Stomach smooth muscle (tissue), 2 donors: ENCODE data around the gene RGS9BP.

Source experiments
- H3K27ac ChIP-seq: one replicate; pipeline ENCODE4 v1.7.0; 2013; ENCODE audit warnings: mild to moderate bottlenecking, low read length, inconsistent platforms
- H3K27me3 ChIP-seq, 2 donors: one replicate each; pipeline ENCODE4 v1.7.0; 2013; ENCODE audit warnings: low read length in 2 of 2; ENCODE audit not compliant: insufficient read depth in 2 of 2, control insufficient read depth in 1 of 2
- H3K36me3 ChIP-seq, 2 donors: one replicate each; pipeline ENCODE4 v1.7.0; 2013; ENCODE audit warnings: low read length in 2 of 2; ENCODE audit not compliant: control insufficient read depth in 2 of 2, insufficient read depth in 2 of 2
- H3K4me1 ChIP-seq: one replicate; pipeline ENCODE4 v1.7.0; 2013; ENCODE audit warnings: low read length; ENCODE audit not compliant: control insufficient read depth, insufficient read depth
- H3K4me3 ChIP-seq, 2 donors: one replicate each; pipeline ENCODE4 v1.7.0; 2013; ENCODE audit warnings: low read length in 2 of 2
- H3K9ac ChIP-seq, 2 donors: one replicate each; pipeline ENCODE4 v1.7.0; 2013; ENCODE audit warnings: low read length in 2 of 2, mild to moderate bottlenecking in 1 of 2
- H3K9me3 ChIP-seq, 2 donors: one replicate each; pipeline ENCODE4 v1.7.0; 2013; ENCODE audit warnings: low read length in 2 of 2; ENCODE audit not compliant: control insufficient read depth in 2 of 2
- donor health status: healthy.
- donor health status: Pancreatic carcinoma.

RGS9BP gene, protein sequence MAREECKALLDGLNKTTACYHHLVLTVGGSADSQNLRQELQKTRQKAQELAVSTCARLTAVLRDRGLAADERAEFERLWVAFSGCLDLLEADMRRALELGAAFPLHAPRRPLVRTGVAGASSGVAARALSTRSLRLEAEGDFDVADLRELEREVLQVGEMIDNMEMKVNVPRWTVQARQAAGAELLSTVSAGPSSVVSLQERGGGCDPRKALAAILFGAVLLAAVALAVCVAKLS

DNA sequence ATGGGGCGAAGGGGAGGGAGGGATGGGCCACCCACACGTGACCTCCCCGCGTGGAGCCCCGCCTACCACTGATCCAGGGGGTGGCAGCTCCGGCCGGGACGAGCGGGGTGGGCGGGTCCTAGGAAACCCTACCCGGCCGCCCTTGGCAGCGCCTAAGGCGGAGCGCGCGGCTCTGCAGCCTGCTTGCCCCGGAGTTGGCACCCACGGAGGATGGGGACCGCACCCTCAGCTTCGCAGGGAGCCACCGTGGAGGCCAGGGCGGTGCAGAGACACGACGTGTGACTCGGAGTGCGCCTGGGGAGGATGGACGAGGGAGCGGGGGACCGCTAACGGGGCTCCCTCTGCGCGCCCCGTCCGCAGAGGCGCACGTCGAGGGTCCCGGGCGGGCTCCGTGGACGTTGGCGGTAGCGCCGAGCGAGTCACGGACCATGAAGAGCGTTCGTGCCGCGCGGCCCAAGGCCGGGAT lies at the start of gene RGS9BP:
Gene RGS9BP (plus strand): TSS at position 129 of the 466 bp plus-strand sequence. CDS start 416 bp downstream, outside the sequence.
- H3K4me3 ChIP-seq = peak within 1 kb of the TSS; percentile 88
- peaks cover 33% of the 10 kb centered on the region for H3K4me1 ChIP-seq
- peak within 1 kb of the TSS; percentile 66 to 74 for H3K9ac ChIP-seq
- no peaks in the 10 kb centered on the region for H3K9me3 ChIP-seq
- no peaks in the 10 kb centered on the region for H3K36me3 ChIP-seq
- peak within 1 kb of the TSS; percentile 53 for H3K27ac ChIP-seq
- peaks cover 8 to 15% of the 10 kb centered on the region in 2 donors for H3K27me3 ChIP-seq

GRCh38 chr19:32626969-32627368 lies 48.7 kb upstream of the RGS9BP start:
- Histone ChIP-seq H3K27ac (no peak overlapping the region), H3K36me3 (peaks cover 45 to 59% of the 10 kb centered on the region in 2 donors), H3K9me3 (no peaks in the 10 kb centered on the region), H3K27me3 (no peaks in the 10 kb centered on the region), H3K4me1 (no peaks in the 10 kb centered on the region), H3K4me3 (no peak overlapping the region), H3K9ac (no peak overlapping the region)

DNA sequence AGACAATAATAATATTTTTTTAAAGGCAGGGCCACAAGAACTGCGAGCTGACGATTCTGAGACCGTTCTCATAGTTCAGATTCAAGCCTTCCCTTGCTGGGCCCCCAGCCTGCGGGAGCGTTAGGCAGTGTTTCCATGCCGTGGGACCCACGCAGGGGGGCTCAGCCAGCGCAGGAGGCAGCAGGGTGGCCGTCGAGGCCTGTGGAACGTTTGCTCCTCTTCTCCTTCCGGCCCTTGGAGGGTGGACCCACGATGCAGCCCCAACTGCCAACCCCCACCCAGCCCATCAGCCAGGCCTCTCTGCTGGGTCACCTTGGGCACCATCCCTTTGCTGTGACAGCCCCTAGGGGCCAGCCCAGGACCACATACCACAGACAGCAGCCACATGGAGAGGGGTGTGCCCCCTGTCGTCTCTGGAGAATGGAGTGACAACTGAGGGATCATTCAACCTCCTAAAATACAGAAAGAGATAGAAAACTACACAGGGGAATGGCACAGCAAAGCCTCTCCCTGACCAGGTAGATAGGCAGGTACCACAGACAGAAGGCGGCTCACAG lies 47.9 kb upstream of the RGS9BP start:
- H3K9ac ChIP-seq = no peak overlapping the region
- H3K4me3 ChIP-seq = no peak overlapping the region
- H3K27ac ChIP-seq = no peak overlapping the region
- peaks cover 42 to 57% of the 10 kb centered on the region in 2 donors for H3K36me3 ChIP-seq
- H3K27me3 ChIP-seq = no peaks in the 10 kb centered on the region
- H3K9me3 ChIP-seq = no peaks in the 10 kb centered on the region
- no peaks in the 10 kb centered on the region for H3K4me1 ChIP-seq

DNA sequence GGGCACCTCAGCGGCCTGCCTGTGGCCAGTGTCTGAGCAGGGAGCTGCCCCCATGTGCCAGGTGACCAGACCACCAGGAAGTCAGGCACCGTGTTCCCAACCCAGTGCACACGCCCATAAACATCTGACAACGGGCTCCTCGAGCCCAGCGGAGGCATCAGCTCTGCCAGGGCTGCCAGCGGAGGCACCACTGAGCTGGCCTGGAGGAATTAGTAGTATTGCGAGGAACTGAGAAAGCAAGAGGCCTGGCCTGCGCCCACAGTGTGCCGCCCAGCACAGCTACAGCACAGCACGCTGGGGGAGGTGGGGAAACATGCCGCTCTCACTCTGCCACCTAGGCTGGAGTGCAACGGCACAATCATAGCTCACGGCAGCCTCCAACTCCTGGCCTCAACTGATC lies 45.3 kb upstream of the RGS9BP start:
- Histone ChIP-seq H3K9ac (no peak overlapping the region), H3K9me3 (no peaks in the 10 kb centered on the region), H3K4me1 (no peaks in the 10 kb centered on the region), H3K27ac (no peak overlapping the region), H3K4me3 (no peak overlapping the region), H3K36me3 (peaks cover 32 to 48% of the 10 kb centered on the region in 2 donors), H3K27me3 (no peaks in the 10 kb centered on the region)

- Histone ChIP-seq H3K27ac (no peak overlapping the region), H3K9ac (no peak overlapping the region), H3K36me3 (peaks cover 38 to 52% of the 10 kb centered on the region in 2 donors), H3K4me3 (no peak overlapping the region), H3K27me3 (no peaks in the 10 kb centered on the region), H3K9me3 (no peaks in the 10 kb centered on the region), H3K4me1 (no peaks in the 10 kb centered on the region)
These were observed 44.3 kb upstream of the RGS9BP start for GRCh38 chr19:32631381-32631780.

- H3K9ac ChIP-seq = no peak overlapping the region
- H3K4me3 ChIP-seq = no peak overlapping the region
- no peak overlapping the region for H3K27ac ChIP-seq
- H3K4me1 ChIP-seq = no peaks in the 10 kb centered on the region
- no peaks in the 10 kb centered on the region for H3K27me3 ChIP-seq
- H3K36me3 ChIP-seq = peaks cover 23 to 51% of the 10 kb centered on the region in 2 donors
- H3K9me3 ChIP-seq = no peaks in the 10 kb centered on the region
These were observed 38.2 kb upstream of the RGS9BP start for GRCh38 chr19:32637480-32637879.

GRCh38 chr19:32638625-32639024 lies 37.0 kb upstream of the RGS9BP start:
- Histone ChIP-seq H3K9ac (no peak overlapping the region), H3K4me3 (no peak overlapping the region), H3K4me1 (no peaks in the 10 kb centered on the region), H3K36me3 (peaks cover 30 to 55% of the 10 kb centered on the region in 2 donors), H3K27ac (no peak overlapping the region), H3K9me3 (no peaks in the 10 kb centered on the region), H3K27me3 (no peaks in the 10 kb centered on the region)

DNA sequence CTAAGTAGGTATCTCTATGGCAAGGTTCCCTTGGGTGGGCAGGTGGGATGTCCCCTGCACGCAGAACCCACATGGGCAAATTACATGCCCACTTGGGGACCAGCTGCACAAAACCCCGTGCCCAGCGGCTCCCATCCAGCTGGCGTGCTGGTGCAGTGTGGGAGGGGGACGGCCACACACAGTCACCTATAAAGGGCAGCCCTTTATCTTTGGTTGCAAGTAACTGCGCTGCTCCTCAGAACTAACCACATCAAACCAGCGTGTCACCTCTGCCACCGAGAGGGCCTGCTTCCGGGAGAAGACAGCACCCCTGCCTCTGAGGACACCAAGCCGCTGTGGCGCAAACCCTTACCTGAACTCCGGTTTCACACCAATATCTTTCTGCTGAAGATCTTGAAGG lies 32.9 kb upstream of the RGS9BP start:
- Histone ChIP-seq H3K9me3 (no peaks in the 10 kb centered on the region), H3K36me3 (peaks cover 41 to 60% of the 10 kb centered on the region in 2 donors), H3K27me3 (no peaks in the 10 kb centered on the region), H3K9ac (no peak overlapping the region), H3K4me3 (no peak overlapping the region), H3K27ac (no peak overlapping the region), H3K4me1 (no peaks in the 10 kb centered on the region)

DNA sequence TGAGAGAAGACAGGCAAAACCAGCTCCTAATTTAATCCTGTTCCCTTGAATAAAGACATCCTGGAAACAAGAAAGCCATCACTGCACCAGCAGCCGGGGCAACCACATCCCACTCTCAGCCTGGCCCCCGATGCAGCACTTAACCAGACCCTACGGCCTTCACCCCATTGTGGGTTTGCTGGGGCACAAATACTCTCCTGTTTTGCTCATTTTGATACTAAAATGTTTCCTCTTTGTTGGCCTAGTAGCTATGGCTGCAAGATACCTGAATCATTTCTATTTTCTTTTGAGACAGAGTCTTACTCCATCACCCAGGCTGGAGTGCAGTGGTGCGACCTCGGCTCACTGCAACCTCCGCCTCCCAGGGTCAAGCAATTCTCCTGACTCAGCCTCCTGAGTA lies 29.1 kb upstream of the RGS9BP start:
- Histone ChIP-seq H3K4me1 (no peaks in the 10 kb centered on the region), H3K27ac (no peak overlapping the region), H3K4me3 (no peak overlapping the region), H3K9me3 (no peaks in the 10 kb centered on the region), H3K36me3 (peaks cover 39 to 41% of the 10 kb centered on the region in 2 donors), H3K27me3 (no peaks in the 10 kb centered on the region), H3K9ac (no peak overlapping the region)

DNA sequence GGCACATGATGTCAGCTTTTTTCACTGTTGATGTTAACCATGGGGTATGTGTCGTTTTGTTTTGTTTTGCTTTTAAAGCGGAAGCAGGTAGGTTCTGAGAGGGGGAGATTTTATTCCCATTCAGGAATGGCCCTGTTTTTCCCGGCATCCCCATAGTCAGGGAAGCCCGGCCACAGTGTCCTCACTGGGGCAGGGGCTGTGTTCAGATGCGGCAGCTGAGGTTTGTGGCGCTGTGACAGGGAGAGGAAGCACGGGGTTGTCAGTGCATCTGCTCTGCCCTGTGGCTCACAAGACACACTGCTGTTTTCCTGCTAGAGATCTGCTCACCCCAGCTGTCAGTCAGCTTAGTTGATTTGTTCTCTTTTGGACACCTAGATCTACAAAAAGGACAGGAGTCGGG lies 28.3 kb upstream of the RGS9BP start:
- H3K4me1 ChIP-seq = peaks cover 6% of the 10 kb centered on the region
- H3K9ac ChIP-seq = no peak overlapping the region
- H3K9me3 ChIP-seq = no peaks in the 10 kb centered on the region
- H3K4me3 ChIP-seq = no peak overlapping the region
- no peak overlapping the region for H3K27ac ChIP-seq
- no peaks in the 10 kb centered on the region for H3K27me3 ChIP-seq
- H3K36me3 ChIP-seq = peaks cover 33 to 39% of the 10 kb centered on the region in 2 donors

GRCh38 chr19:32649751-32650150 lies 25.9 kb upstream of the RGS9BP start:
- H3K36me3 ChIP-seq = peaks cover 14 to 24% of the 10 kb centered on the region in 2 donors
- H3K4me1 ChIP-seq = peaks cover 13% of the 10 kb centered on the region
- no peaks in the 10 kb centered on the region for H3K9me3 ChIP-seq
- no peak overlapping the region for H3K9ac ChIP-seq
- no peak overlapping the region for H3K4me3 ChIP-seq
- no peaks in the 10 kb centered on the region for H3K27me3 ChIP-seq
- H3K27ac ChIP-seq = no peak overlapping the region
